Measurements from ENCODE around the gene LYAR. TPM values are rescaled to one million over a fixed set of nuclear protein-coding genes. Genes with fewer than 3 reads are reported as not detected.

The LYAR gene
- total and polyA plus RNA-seq, 10 of the 15 experiments (the other 5 are each of a cell fraction or from before 2014, with no cell fraction given): 18.3 to 85.4 (median 40.1) TPM

- no peak overlapping the region for H3K4me2 ChIP-seq (ENCODE audit: control insufficient read depth, insufficient read depth)
- ATAC-seq: no peak
- ChIA-PET RAD21 (ENCODE audit: unreplicated experiment) (no interaction called here), SMC1A (ENCODE audit: uncharacterized antibody, unreplicated experiment) (no interaction called here), POLR2A (interaction anchor here (0.6 kb wide), 1 partner anchor 1347 kb away, joined by 3 read pairs; no protein-coding TSS in a partner anchor), CTCF (interaction anchor here (1.4 kb wide), 1 partner anchor 64 kb away, joined by 4 read pairs; no protein-coding TSS in a partner anchor)
- H2AFZ ChIP-seq (ENCODE audit: control insufficient read depth, low read depth, low read length): no peak overlapping the region
- no peak for DNase-seq (ENCODE audit: low read depth, low spot score)
- in situ Hi-C loops (cut with MboI): no loop called here
- no peaks in the 10 kb centered on the region for H3K9me3 ChIP-seq (replicated peaks; ENCODE audit: control insufficient read depth, insufficient read depth, low read length)
- no peaks in the 10 kb centered on the region for H3K4me1 ChIP-seq (ENCODE audit: control insufficient read depth, insufficient read depth, low read length)
- H3K9ac ChIP-seq (ENCODE audit: control insufficient read depth, insufficient read depth, low read length): no peak overlapping the region
- no peaks in the 10 kb centered on the region for H3K27me3 ChIP-seq (replicated peaks in 1 of 2; ENCODE audit: control insufficient read depth in 2 of 2, insufficient read depth in 2 of 2, low read length in 1 of 2)
- peaks cover 0 to 2% of the 10 kb centered on the region in 2 experiments; a peak in 1 of 4 replicates for H3K36me3 ChIP-seq (ENCODE audit: control insufficient read depth in 2 of 2, insufficient read depth in 2 of 2, low read length in 1 of 2)
- H4K20me1 ChIP-seq (ENCODE audit: control insufficient read depth, insufficient read depth): no peaks in the 10 kb centered on the region
- H3K79me2 ChIP-seq (ENCODE audit: control insufficient read depth, insufficient read depth, low read length): no peaks in the 10 kb centered on the region
- no peak for TF ChIP-seq SPI1 (IDR thresholded peaks at IDR 0.05; ENCODE audit: borderline replicate concordance, insufficient read depth, low read depth, low read length)
- no peak for TF ChIP-seq CUX1 (IDR thresholded peaks at IDR 0.05; ENCODE audit: insufficient replicate concordance, low read depth, low read length)
- no peak for TF ChIP-seq KLF5 (IDR thresholded peaks at IDR 0.05; ENCODE audit: partially characterized antibody)
- no peak for TF ChIP-seq ETV6 (conservative IDR thresholded peaks at IDR 0.05 in 1 of 2, IDR thresholded peaks at IDR 0.05 in 1 of 2; ENCODE audit: borderline replicate concordance in 1 of 2, low read depth in 1 of 2)
- no peak for TF ChIP-seq RELB (IDR thresholded peaks at IDR 0.05; ENCODE audit: low read depth)
- TF ChIP-seq BHLHE40 (IDR thresholded peaks at IDR 0.05; ENCODE audit: borderline replicate concordance in 1 of 2, low read depth in 2 of 2, low read length in 1 of 2): no peak
- TF ChIP-seq SREBF2 (IDR thresholded peaks at IDR 0.05; ENCODE audit: low read length): no peak
- TF ChIP-seq NRF1 (conservative IDR thresholded peaks at IDR 0.05; ENCODE audit: low read depth, low read length): no peak
- no peak for TF ChIP-seq RBBP5 (conservative IDR thresholded peaks at IDR 0.05)
- no peak for TF ChIP-seq IRF4 (IDR thresholded peaks at IDR 0.05; ENCODE audit: low read depth, low read length)
- no peak for TF ChIP-seq PML (IDR thresholded peaks at IDR 0.05; ENCODE audit: low read length)
- no peak for TF ChIP-seq GATAD2B (conservative IDR thresholded peaks at IDR 0.05; ENCODE audit: low read depth)
- no peak overlapping the region for H3K4me3 ChIP-seq
- no TSS peak for BruUV-seq (replicated peaks)
- no peak for FAIRE-seq
- 80% methylated on average over 10 of the region's 10 CpGs for WGBS (ENCODE audit: insufficient coverage, insufficient replicate concordance, low lambda C conversion rate, missing lambda C conversion rate)
- no peak overlapping the region for H3K27ac ChIP-seq (ENCODE audit: control insufficient read depth, insufficient read depth)
- intact Hi-C loops (cut with micrococcal nuclease; ENCODE audit: unreplicated experiment): no loop called here
These were observed 34.0 kb upstream of the LYAR start for GRCh38 chr4:4323705-4324534.
